HepG2 (cell line): ENCODE results near the gene TUBB3. TPM values are rescaled to one million over a fixed set of nuclear protein-coding genes. Genes with fewer than 3 reads are reported as not detected.

Source experiments
- ATAC-seq: fragments of 200-7000 bp; cut with Tn5 transposase; 3 replicates; pipeline ENCODE4 v1.9.1; 2020; ENCODE audit warnings: mild to moderate bottlenecking, moderate library complexity
- BruUV-seq: library from RNA; stranded (reverse); fragments of 400-500 nt; replicated peaks from 2 replicates; lab custom pipeline; 2021; lab: Mats Ljungman, UMichigan
- CTCF ChIA-PET: fragments of 300-600 bp; formaldehyde crosslinking; extraction: SDS; loops from one replicate; lab custom pipeline; 2021; ENCODE audit warnings: low total read pairs, inconsistent platforms, low intra/inter-chr PET ratio; lab: Yijun Ruan, JAX
- POLR2A ChIA-PET: fragments of 350-600 bp; sonication (Branson Sonifier 250); formaldehyde crosslinking; loops from one replicate; lab custom pipeline; 2020; ENCODE audit warnings: antibody characterized with exemption, inconsistent platforms; lab: Yijun Ruan, JAX
- DNase-seq: peaks from one replicate; pipeline ENCODE4 v3.0.0-alpha.2; 2015; ENCODE audit warnings: low spot score
- FAIRE-seq: peaks from 3 replicates; lab custom pipeline; 2011; peaks lifted over from hg19 to GRCh38; lab: Jason Lieb, UNC
- H2AFZ ChIP-seq: one replicate; pipeline ENCODE4 v1.6.1; 2011; ENCODE audit warnings: low read length, inconsistent platforms
- H3K27ac ChIP-seq: fragments of 300-600 bp; 3 replicates; pipeline ENCODE4 v1.8.0; 2011; ENCODE audit warnings: mixed run types, mild to moderate bottlenecking, mixed read lengths, low read length, inconsistent platforms; ENCODE audit not compliant: insufficient read depth; ENCODE audit errors: extremely low read length
- H3K27me3 ChIP-seq, 2 experiments: fragments of 200-600 bp in 1 of 2; 2 replicates in 1 of 2; 3 replicates in 1 of 2; pipeline versions ENCODE4 v1.6.0 to v1.8.0; 2011; ENCODE audit warnings: low read length in 2 of 2, mild to moderate bottlenecking in 2 of 2, moderate library complexity in 2 of 2, inconsistent platforms in 1 of 2; ENCODE audit not compliant: insufficient read depth in 2 of 2, control insufficient read depth in 1 of 2
- H3K36me3 ChIP-seq, 2 experiments: fragments of 200-600 bp in 1 of 2; replicated peaks in 1 of 2; 2 replicates in 1 of 2; 3 replicates in 1 of 2; pipeline versions ENCODE4 v1.5.1 to v1.8.0; 2011; ENCODE audit warnings: low read length in 2 of 2, inconsistent platforms in 1 of 2; ENCODE audit not compliant: insufficient read depth in 2 of 2, control insufficient read depth in 1 of 2
- H3K4me1 ChIP-seq: 2 replicates; pipeline ENCODE4 v1.5.1; 2012; ENCODE audit warnings: low read length, inconsistent platforms; ENCODE audit not compliant: insufficient read depth
- H3K4me2 ChIP-seq: 2 replicates; pipeline ENCODE4 v1.6.0; 2011; ENCODE audit warnings: low read depth, low read length, inconsistent platforms
- H3K4me3 ChIP-seq, 3 experiments: fragments of 200-600 bp in 1 of 3; sonication (generic), shearing (Covaris generic) in 1 of 3; replicated peaks in 1 of 3; 2 replicates each; pipeline ENCODE4 v1.5.1; 2011 to 2016; ENCODE audit warnings: low read length in 3 of 3, inconsistent platforms in 2 of 3, low read depth in 2 of 3, mild to moderate bottlenecking in 2 of 3, control low read depth in 1 of 3, mixed read lengths in 1 of 3; ENCODE audit not compliant: insufficient read depth in 1 of 3
- H3K79me2 ChIP-seq: one replicate; pipeline ENCODE4 v1.6.1; 2011; ENCODE audit warnings: low read length, inconsistent platforms; ENCODE audit not compliant: insufficient read depth
- H3K9ac ChIP-seq: 2 replicates; pipeline ENCODE4 v1.6.0; 2011; ENCODE audit warnings: mild to moderate bottlenecking, low read depth, low read length, inconsistent platforms; ENCODE audit not compliant: insufficient read depth
- H3K9me3 ChIP-seq: 2 replicates; pipeline ENCODE4 v1.5.1; 2012; ENCODE audit warnings: mild to moderate bottlenecking, low read length
- H4K20me1 ChIP-seq: 2 replicates; pipeline ENCODE4 v1.6.0; 2011; ENCODE audit warnings: inconsistent platforms, mild to moderate bottlenecking, low read length, moderate library complexity; ENCODE audit not compliant: insufficient read depth
- HOXA7 ChIP-seq: sonication (generic); formaldehyde crosslinking; IDR thresholded peaks from 2 replicates; pipeline ENCODE4 v1.8.1; 2022; ENCODE audit warnings: mild to moderate bottlenecking, missing genetic modification reagents, moderate library complexity
- PLRG1 ChIP-seq: fragments of 450-650 bp; conservative IDR thresholded peaks from 2 replicates; pipeline ENCODE4 v1.6.1; 2016
- SALL1 ChIP-seq: sonication (generic); formaldehyde crosslinking; IDR thresholded peaks from 2 replicates; pipeline ENCODE4 v1.8.0; 2022; ENCODE audit warnings: mild to moderate bottlenecking, missing genetic modification reagents
- SAP130 ChIP-seq: IDR thresholded peaks from 2 replicates; pipeline ENCODE4 v1.6.1; 2016; ENCODE audit warnings: low read depth
- ZEB1 ChIP-seq: IDR thresholded peaks from 2 replicates; pipeline ENCODE4 v1.6.1; 2012; ENCODE audit warnings: mild to moderate bottlenecking, low read depth, inconsistent platforms; ENCODE audit not compliant: insufficient replicate concordance
- ZNF383 ChIP-seq: sonication (generic); formaldehyde crosslinking; IDR thresholded peaks from 2 replicates; pipeline ENCODE4 v1.4.0; 2020; ENCODE audit warnings: missing genetic modification reagents, mild to moderate bottlenecking, borderline replicate concordance
- ZNF510 ChIP-seq: sonication (generic); formaldehyde crosslinking; IDR thresholded peaks from 2 replicates; pipeline ENCODE4 v1.4.0; 2020; ENCODE audit warnings: low read depth, mild to moderate bottlenecking, missing genetic modification reagents
- ZNF678 ChIP-seq: sonication (generic); formaldehyde crosslinking; IDR thresholded peaks from 2 replicates; pipeline ENCODE4 v1.4.0; 2020; ENCODE audit warnings: mild to moderate bottlenecking, missing genetic modification reagents
- ZNF781 ChIP-seq: sonication (generic); formaldehyde crosslinking; IDR thresholded peaks from 2 replicates; pipeline ENCODE4 v1.5.1; 2020; ENCODE audit warnings: borderline replicate concordance, mild to moderate bottlenecking, missing genetic modification reagents; ENCODE audit errors: not compliant biosample characterization
- WGBS: methylation state at CpG from one replicate; pipeline ENCODE4 v1.1.6; 2017; ENCODE audit warnings: low lambda C conversion rate; 5-methylcytosine and 5-hydroxymethylcytosine counted together
- in situ Hi-C: cut with HindIII; loops from 2 replicates; pipeline ENCODE4 v1.10.0; 2017; ENCODE audit warnings: low pct_unique_long_range_greater_than_20kb; ENCODE audit not compliant: extremely low pct_ligation_motif_present
- intact Hi-C: fragments of 100-400 bp; cut with micrococcal nuclease; formaldehyde crosslinking; loops from one replicate; pipeline ENCODE4 v1.10.0; 2022; ENCODE audit not compliant: unreplicated experiment
- polyA plus RNA-seq, 8 experiments: library from polyadenylated mRNA; depleted of rRNA in 3 of 8; stranded (reverse) in 7 of 8; unstranded in 1 of 8; fragments of >200 nt; fragmentation: Illumina TruSeq in 4 of 8; extraction: Trizol in 4 of 8; gene quantifications; 2 replicates each; pipeline versions ENCODE4 v1.2.1 to v1.2.3, GENCODE V29; 2011 to 2016; ENCODE audit warnings: low read depth in 4 of 8, missing spikeins in 1 of 8, mixed read lengths in 1 of 8; ENCODE audit not compliant: insufficient read depth in 1 of 8
- total RNA-seq, 5 experiments: library from RNA; depleted of rRNA; stranded (reverse); fragments of >200 nt; fragmentation: Illumina TruSeq; extraction: Trizol; gene quantifications; 2 replicates each; pipeline ENCODE4 v1.2.3, GENCODE V29; 2016; ENCODE audit warnings: low read depth in 1 of 5
- TF ChIP-seq, protein P1 (sequence below): sonication (generic); formaldehyde crosslinking; IDR thresholded peaks from 2 replicates; pipeline ENCODE4 v1.4.0; 2020; ENCODE audit warnings: missing genetic modification reagents, borderline replicate concordance

The TUBB3 gene
- total and polyA plus RNA-seq, 2 of the 13 experiments (the other 11 are each of a cell fraction or from before 2014, with no cell fraction given), result 110 to 185 TPM

- no peaks in the 10 kb centered on the region for H3K27me3 ChIP-seq
- no peak overlapping the region for H3K4me3 ChIP-seq
- H3K36me3 ChIP-seq, result peaks cover 49 to 81% of the 10 kb centered on the region in 2 experiments
- ATAC-seq, result no peak
- WGBS, result 98% methylated on average over 14 of the region's 14 CpGs
- no peak overlapping the region for H2AFZ ChIP-seq
- POLR2A ChIA-PET, result interaction anchor here (0.9 to 2.1 kb wide), 4 partner anchors 9 to 36 kb away, joined by 3 to 6 read pairs (median 4); partner anchors contain the start of genes MC1R, TCF25 and TUBB3
- TF ChIP-seq, protein P1, sequence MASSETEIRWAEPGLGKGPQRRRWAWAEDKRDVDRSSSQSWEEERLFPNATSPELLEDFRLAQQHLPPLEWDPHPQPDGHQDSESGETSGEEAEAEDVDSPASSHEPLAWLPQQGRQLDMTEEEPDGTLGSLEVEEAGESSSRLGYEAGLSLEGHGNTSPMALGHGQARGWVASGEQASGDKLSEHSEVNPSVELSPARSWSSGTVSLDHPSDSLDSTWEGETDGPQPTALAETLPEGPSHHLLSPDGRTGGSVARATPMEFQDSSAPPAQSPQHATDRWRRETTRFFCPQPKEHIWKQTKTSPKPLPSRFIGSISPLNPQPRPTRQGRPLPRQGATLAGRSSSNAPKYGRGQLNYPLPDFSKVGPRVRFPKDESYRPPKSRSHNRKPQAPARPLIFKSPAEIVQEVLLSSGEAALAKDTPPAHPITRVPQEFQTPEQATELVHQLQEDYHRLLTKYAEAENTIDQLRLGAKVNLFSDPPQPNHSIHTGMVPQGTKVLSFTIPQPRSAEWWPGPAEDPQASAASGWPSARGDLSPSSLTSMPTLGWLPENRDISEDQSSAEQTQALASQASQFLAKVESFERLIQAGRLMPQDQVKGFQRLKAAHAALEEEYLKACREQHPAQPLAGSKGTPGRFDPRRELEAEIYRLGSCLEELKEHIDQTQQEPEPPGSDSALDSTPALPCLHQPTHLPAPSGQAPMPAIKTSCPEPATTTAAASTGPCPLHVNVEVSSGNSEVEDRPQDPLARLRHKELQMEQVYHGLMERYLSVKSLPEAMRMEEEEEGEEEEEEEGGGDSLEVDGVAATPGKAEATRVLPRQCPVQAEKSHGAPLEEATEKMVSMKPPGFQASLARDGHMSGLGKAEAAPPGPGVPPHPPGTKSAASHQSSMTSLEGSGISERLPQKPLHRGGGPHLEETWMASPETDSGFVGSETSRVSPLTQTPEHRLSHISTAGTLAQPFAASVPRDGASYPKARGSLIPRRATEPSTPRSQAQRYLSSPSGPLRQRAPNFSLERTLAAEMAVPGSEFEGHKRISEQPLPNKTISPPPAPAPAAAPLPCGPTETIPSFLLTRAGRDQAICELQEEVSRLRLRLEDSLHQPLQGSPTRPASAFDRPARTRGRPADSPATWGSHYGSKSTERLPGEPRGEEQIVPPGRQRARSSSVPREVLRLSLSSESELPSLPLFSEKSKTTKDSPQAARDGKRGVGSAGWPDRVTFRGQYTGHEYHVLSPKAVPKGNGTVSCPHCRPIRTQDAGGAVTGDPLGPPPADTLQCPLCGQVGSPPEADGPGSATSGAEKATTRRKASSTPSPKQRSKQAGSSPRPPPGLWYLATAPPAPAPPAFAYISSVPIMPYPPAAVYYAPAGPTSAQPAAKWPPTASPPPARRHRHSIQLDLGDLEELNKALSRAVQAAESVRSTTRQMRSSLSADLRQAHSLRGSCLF (CRISPR knock-in tag), result no peak
- TF ChIP-seq SALL1 (no peak), ZEB1 (no peak), HOXA7 (no peak), ZNF781 (no peak), ZNF383 (CRISPR knock-in tag) (no peak), SAP130 (no peak), ZNF510 (CRISPR knock-in tag) (no peak), ZNF678 (CRISPR knock-in tag) (no peak), PLRG1 (no peak)
- TF ChIP-seq, all 625 proteins: peak for 0
- CTCF ChIA-PET, result no interaction called here
- in situ Hi-C loops, result no loop called here
- DNase-seq (no peak), FAIRE-seq (no peak)
- BruUV-seq, result no TSS peak
- intact Hi-C loops, result no loop called here
- Histone ChIP-seq H3K9me3 (no peaks in the 10 kb centered on the region), H3K79me2 (peaks cover 9% of the 10 kb centered on the region), H3K4me2 (no peak overlapping the region), H3K9ac (no peak overlapping the region), H4K20me1 (0 out of 2 replicates have a peak, but pooled peaks cover 5% of the 10 kb centered on the region), H3K4me1 (no peaks in the 10 kb centered on the region), H3K27ac (no peak overlapping the region)
Observed at GRCh38 chr16:89887243-89887642, 35.9 kb upstream of the TUBB3 start.
